IPS DF 4.7 (cell line): ENCODE results near the gene PRKRIP1.
"Not testable (repeated sequence)": the region's sequence is repeated elsewhere in the genome, so short reads cannot be mapped to it uniquely, and the experiment has no call there.

Experiments used
- DNase-seq: peaks from one replicate; pipeline ENCODE4 v3.0.0-alpha.2; 2013; ENCODE audit warnings: low spot score; ENCODE audit errors: extremely low read depth

PRKRIP1 gene

GRCh38 chr7:102455596-102455995 lies 59.4 kb downstream of the PRKRIP1 start:
- no peak for DNase-seq

- DNase-seq, result no peak
These were observed 60.2 kb downstream of the PRKRIP1 start for GRCh38 chr7:102456327-102456726.

GRCh38 chr7:102457352-102457924 lies 61.3 kb downstream of the PRKRIP1 start:
- no peak for DNase-seq

- no peak for DNase-seq
These were observed 63.2 kb downstream of the PRKRIP1 start for GRCh38 chr7:102459221-102459844.

GRCh38 chr7:102460467-102460866 lies 64.3 kb downstream of the PRKRIP1 start:
- no peak for DNase-seq

GRCh38 chr7:102463841-102464576 lies 67.8 kb downstream of the PRKRIP1 start:
- no peak for DNase-seq

- peak; percentile 60 for DNase-seq
These were observed 68.6 kb downstream of the PRKRIP1 start, which contains the start of the genes ALKBH4 and LRWD1 for GRCh38 chr7:102464577-102465280. ALKBH4 (minus strand) TSS chr7:102464863; CDS start chr7:102464836, 27 bp downstream. LRWD1 (plus strand) TSS chr7:102464984; CDS start chr7:102465081, 97 bp downstream.

DNA sequence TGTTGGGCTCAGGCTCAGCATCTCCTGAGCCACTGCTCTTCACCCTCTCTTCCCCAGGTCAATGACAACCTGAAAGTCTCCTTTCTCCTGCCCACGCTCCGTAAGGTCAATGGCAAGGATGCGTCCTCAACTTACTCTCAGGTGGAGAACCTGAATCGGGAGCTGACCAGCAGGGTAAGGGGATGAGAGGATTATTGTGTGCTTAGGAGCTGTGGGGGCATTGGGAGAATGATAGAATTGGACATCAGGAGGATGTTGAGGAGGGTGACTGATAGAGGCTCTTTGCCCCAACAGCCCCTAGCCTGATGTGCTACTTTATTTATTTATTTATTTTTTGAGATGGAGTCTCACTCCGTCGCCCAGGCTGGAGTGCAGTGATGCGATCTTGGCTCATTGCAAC lies 69.9 kb downstream of the PRKRIP1 start:
- DNase-seq, result no peak

- no peak for DNase-seq
These were observed 71.7 kb downstream of the PRKRIP1 start for GRCh38 chr7:102467581-102468477.

- DNase-seq, result no peak
These were observed 72.6 kb downstream of the PRKRIP1 start for GRCh38 chr7:102468478-102469350.

DNA sequence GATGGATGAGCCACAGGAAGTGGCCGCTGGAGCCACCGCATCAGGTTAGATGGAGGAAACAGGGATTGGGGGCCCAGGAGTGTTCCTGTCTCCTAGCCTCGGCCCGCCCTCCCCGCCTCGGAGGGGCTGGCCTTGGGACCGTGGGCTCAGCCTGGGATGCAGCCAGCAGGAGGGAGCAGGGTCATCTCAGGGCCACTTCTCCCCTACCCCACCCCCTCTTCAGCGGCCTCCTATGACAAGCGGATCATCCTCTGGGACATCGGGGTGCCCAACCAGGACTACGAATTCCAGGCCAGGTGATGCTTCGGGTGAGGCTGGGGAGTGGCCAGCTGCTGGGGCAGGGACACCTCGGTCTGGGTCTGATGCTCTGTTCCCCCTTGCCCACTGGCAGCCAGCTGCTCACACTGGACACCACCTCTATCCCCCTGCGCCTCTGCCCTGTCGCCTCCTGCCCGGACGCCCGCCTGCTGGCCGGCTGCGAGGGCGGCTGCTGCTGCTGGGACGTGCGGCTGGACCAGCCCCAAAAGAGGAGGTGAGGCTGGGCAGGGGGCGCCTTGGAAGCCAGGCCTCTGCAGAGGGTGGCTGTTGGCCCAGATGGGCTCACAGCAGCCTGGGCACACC lies 73.3 kb downstream of the PRKRIP1 start:
- no peak for DNase-seq

GRCh38 chr7:102469972-102470825 lies 74.0 kb downstream of the PRKRIP1 start:
- no peak for DNase-seq

DNA sequence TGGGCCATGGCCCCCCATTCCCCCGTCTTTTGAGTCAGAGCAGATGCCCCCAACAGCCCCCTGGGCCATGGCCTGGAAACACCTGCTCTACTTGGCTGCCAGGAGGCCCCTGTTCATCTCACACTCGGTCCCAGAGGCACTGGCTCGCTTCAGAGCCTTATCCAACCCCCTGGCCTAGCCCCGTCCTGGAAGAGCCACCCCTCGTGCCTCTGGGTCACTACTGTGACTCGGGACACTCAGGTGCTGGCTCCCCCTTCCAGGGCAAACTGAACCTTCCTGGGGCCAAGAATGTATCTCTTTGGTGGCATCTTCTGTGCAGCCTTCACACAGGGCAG lies 75.6 kb downstream of the PRKRIP1 start:
- no peak for DNase-seq

- no peak for DNase-seq
These were observed 76.2 kb downstream of the PRKRIP1 start for GRCh38 chr7:102472126-102473041.

GRCh38 chr7:102473271-102473991 lies 77.3 kb downstream of the PRKRIP1 start:
- no peak for DNase-seq

DNA sequence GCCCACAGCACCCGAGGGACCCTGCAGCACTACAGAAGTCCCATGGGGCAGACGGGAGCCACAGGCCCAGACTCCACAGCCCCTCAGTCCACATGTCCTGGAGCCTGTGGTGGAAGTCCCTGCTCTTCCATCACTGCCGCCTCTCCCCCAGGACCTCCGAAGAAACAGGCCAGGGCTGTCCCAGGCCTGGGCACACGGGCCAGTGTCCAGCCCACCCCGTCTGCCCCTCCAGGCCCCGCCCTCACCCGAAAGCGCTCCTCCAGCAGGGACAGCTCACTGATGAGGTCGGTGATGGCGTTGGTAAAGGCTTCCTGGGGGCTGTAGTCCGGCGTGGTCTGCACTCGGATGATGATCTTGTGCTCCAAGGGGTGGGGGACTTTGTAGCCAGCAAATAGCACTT lies 78.0 kb downstream of the PRKRIP1 start:
- DNase-seq, result not testable (repeated sequence)
